ENCODE data around the gene SH3RF1.
"Not testable (repeated sequence)": the region's sequence is repeated elsewhere in the genome, so short reads cannot be mapped to it uniquely, and the experiment has no call there.

The SH3RF1 gene

GRCh38 chr4:169202878-169203277, 67.9 kb downstream of the SH3RF1 start:
- DNase-seq (ENCODE audit: low read depth in 3 of 3, low spot score in 1 of 3) = no peak

- no peak for DNase-seq (ENCODE audit: low read depth in 3 of 3, low spot score in 1 of 3)
These were observed 68.5 kb downstream of the SH3RF1 start for GRCh38 chr4:169202145-169202699.

DNA sequence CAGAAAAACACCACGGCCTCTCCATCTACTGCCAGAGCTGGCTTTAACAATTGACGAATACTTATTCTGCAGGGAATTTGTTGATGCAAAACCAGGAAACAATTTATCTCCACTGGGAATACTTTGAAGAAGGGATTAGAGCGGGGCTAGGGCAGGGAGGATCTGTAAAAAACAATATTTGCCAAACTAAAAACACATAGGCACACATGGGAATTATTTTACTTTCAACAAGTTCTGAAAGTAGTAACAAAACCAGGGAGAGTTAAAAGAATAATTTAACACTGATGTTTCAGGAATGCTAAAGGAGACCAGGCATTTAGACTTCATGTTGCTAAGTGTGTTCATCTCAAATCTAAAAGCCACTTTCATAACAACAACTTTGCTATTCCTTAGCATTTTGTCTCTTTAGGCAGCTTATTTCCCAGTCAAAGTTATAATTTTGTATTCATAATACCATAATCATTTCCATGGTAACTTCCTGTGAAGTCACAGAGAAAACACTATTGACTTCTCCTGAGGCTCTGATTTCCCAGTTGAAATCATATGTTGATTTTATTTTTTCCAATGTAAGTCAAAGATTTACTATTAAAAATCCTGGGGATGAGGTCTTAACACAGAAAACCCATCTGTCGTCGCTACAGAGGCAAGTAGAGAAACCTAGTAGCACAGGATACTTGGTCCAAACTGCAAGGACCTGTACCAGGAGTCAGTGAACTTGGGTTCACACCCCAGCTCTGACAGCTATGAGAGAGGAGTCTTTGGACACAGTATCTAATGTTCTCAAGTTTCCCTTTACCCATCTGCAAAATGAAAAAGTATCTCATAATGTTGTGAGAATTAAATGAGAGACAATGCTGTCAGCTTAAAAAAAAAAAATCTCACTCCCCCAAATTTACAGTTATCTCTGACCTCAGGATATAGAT, 69.3 kb downstream of the SH3RF1 start:
- no peak for DNase-seq (ENCODE audit: low read depth in 3 of 3, low spot score in 1 of 3)

DNA sequence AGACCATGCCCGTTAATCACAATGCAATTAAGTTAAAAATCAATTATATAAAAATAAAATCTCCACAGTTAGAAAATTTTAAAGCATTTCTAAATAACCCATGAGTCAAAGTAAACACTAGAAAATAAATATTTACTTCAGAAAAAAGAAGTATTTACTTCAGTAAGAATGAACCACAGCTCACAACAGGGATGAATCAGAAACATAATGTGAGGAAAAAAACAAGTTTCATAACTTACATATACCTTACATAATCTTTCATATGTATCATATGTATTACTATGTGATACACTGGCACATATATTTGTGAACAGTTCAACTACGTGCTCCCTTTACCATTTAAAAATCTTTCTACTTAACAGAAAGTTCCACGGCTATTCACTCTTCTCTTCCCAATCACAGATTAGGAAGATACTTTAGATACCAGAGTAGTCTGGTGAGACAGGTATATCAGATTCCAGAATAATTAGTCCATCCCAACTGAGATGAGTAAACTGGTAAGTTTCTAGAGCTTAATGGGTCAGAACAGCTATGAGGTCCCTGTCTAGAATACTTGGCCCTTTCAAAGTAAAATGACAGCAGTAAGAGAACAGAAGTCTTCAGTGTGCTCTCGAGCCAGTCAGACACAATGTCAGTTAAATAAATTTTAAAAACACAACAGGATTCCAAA, 70.3 kb downstream of the SH3RF1 start:
- no peak for DNase-seq (ENCODE audit: low read depth in 3 of 3, low spot score in 1 of 3)

- no peak for DNase-seq (ENCODE audit: low read depth in 3 of 3, low spot score in 1 of 3)
These were observed 71.6 kb downstream of the SH3RF1 start for GRCh38 chr4:169199184-169199583.

DNA sequence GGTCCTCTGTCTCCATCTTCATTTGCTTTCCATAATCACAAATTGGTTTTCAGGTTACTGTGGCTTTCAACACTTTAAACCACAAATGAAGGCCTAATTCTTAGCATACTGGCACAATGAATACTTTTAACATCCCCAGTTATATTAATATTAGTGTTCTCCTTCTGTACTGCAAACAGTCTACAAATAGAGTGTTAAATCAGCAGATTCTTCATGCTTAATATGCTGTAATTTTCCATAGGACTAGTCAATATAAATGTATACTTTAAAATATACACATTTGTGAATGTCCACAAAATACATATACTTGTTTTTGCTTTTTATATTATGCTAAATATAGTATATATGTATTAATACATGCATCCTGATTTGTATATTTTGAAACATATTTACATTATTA, 72.6 kb downstream of the SH3RF1 start:
- DNase-seq (ENCODE audit: low read depth in 3 of 3, low spot score in 1 of 3) = no peak

DNA sequence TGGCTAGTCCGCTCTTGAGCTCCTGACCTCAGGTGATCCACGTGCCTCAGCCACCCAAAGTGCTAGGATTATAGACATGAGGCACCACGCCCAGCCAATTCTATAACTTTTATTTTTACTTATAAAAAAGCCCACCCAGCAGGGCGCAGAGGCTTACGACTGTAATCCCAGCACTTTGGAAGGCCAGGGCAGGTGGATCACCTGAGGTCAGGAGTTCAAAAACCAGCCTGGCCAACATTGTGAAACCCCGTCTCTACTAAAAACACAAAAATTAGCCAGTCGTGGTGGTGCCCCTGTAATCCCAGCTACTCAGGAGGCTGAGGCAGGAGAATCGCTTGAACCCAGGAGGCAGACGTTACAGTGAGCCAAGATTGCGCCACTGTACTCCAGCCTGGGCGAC, 73.5 kb downstream of the SH3RF1 start:
- not testable (repeated sequence) for DNase-seq (ENCODE audit: low read depth in 3 of 3, low spot score in 1 of 3)

DNA sequence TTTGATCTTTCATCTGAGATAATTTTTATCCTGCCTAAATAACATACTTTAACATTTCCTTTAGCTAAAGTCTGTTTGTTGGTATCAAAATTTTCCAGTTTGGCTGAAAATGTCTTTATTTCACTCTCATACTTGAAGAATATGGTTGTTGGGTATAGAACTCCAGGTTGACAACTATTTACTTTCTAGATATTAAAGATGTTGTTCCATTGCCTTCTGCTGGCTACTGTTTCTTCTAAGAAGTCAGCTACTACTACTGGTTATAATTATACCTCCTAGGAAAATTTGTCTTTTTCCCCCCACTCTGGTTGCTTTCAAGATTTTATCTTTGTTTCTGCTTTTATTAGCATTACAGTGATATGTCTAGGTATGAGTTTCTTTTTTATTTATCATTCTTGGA, 75.7 kb downstream of the SH3RF1 start:
- DNase-seq (ENCODE audit: low read depth in 3 of 3, low spot score in 1 of 3) = no peak

- DNase-seq (ENCODE audit: low read depth in 3 of 3, low spot score in 1 of 3) = not testable (repeated sequence)
These were observed 80.8 kb downstream of the SH3RF1 start for GRCh38 chr4:169189968-169190367.

DNA sequence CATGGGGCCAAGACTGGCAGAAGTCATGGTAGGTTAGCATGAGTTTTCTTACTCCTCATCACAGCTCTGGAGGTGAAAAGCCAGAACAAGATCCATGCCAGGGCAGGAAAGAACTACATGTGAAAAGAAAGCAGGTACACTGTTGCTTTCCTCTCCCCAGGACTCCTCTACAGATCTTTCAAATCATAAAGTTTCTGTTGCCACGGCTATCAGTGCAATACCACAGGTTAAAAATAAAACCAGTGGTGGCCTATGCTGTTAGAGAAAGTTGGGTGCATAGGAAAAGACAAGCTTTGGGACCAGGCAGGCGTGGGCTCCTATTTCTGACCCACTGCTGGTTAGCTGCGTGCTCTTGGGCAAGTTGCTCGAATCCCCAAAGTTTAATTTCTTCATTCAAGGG, 81.4 kb downstream of the SH3RF1 start:
- no peak for DNase-seq (ENCODE audit: low read depth in 3 of 3, low spot score in 1 of 3)

DNA sequence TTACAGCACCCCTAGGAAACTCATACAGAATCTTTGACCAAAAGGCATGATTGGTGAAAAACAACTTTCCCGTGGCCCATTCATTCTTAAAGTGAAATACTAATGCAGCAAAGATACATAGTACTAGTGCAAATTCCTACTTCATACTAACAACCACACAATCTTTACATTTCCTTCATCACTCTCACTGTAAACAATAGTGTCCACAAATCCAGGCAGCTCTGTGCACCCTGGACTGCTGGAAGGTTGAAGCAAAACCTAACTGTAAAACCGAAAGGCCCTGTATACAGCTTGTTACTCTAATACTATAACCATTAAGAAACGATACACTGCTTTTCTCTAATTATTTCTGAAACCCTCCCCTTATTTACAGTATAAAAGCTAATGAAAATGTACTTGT, 82.6 kb downstream of the SH3RF1 start:
- DNase-seq (ENCODE audit: low read depth in 3 of 3, low spot score in 1 of 3) = no peak

GRCh38 chr4:169185133-169185956, 85.4 kb downstream of the SH3RF1 start:
- DNase-seq (ENCODE audit: low read depth in 3 of 3, low spot score in 1 of 3) = no peak

- no peak for DNase-seq (ENCODE audit: low read depth in 3 of 3, low spot score in 1 of 3)
These were observed 86.1 kb downstream of the SH3RF1 start for GRCh38 chr4:169184686-169185085.

DNA sequence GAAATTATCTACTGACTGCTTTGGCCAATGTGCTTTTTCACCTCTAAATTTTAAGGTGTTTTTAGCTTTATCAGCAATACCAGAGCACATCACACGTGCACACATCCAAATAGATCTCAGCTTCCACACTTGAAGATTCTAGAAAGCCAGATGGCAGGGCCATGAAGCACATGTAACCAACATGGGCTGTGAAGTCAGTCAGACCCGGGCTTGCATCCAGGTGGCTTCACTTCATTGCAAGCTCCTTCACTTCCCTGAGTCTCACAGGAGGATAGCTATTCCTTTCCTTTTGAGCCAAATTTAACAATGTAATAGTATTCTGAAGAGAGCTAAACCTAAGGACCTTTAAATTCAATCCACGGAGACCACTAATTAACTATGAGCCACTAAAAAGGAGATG, 86.5 kb downstream of the SH3RF1 start:
- DNase-seq (ENCODE audit: low read depth in 3 of 3, low spot score in 1 of 3) = no peak

DNA sequence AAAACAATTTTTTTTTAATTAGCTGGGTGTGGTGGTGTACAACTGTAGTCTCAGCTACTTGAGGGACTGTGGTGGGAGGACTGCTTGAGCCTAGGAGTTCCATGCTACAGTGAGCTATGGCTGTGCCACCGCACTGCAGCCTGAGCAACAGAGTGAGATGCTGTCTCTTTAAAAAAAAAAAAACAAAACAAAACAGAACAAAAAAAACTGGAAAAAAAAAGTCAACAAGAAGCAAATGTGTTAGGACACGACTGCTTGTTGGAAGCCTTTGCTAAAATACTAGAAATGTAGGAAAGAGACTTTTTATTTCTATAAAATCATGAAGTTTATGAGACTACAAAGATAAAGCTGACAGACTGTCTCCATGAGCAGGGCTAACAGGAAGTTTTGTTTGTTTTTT, 87.2 kb downstream of the SH3RF1 start:
- no peak for DNase-seq (ENCODE audit: low read depth in 3 of 3, low spot score in 1 of 3)

DNA sequence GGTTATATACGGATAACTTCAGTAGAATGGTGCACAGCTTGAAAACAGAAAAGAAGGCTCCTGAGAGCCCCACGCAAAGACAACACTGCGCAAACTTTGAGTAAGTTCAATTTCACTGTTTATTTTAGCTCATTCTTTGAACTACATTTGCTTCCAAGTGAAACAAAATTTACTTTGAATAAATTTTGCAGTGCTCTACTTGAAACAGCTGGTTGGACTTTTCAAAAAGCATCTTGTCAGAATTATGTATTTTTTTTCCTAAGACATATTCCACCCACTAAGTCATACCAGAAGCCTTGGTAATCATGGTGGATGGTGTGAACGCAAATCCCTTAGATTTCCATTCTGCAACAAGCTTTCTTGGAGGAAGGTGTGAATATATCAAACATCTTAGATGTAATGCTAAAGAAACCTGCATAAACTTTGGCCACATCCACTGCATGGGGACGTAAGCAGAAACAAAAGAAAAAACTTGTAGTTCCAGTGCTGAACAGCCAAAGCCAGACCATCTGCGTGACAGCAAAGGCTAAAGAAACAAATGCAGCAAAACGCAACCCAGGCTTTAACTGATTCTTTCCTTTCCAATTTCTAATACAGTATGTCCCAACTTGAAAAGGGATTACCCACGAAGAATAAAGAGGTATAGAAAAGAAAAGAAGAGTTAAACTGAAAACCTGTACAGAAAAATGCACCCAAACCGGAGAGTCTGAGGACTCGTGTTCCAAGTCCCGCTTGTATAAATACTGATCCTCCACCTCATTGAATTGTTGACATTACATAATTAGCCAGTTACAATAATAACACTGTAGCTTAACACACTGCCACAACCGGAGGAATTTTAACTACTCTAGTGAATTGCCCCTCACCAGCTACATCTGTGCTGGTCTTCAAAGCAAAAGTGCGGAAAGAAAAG, 90.9 kb downstream of the SH3RF1 start:
- DNase-seq (ENCODE audit: low read depth in 3 of 3, low spot score in 1 of 3) = no peak

DNA sequence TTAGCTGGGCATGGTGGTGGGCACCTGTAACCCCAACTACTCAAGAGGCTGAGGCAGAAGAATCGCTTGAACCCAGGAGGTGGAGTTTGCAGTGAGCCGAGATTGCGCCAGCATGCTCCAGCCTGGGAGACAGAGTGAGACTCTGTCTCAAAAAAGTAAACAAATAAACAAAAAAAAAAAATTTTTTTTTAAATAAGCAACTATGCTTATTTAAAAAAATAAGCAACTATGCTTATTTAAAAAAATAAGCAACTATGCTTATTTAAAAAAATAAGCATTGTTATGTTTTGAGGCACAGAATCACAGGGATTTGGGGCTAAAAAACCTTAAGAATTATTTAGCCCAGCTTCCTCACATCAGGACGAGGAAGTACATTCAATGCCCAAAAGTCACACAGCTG, 92.7 kb downstream of the SH3RF1 start:
- not testable (repeated sequence) for DNase-seq (ENCODE audit: low read depth in 3 of 3, low spot score in 1 of 3)

DNA sequence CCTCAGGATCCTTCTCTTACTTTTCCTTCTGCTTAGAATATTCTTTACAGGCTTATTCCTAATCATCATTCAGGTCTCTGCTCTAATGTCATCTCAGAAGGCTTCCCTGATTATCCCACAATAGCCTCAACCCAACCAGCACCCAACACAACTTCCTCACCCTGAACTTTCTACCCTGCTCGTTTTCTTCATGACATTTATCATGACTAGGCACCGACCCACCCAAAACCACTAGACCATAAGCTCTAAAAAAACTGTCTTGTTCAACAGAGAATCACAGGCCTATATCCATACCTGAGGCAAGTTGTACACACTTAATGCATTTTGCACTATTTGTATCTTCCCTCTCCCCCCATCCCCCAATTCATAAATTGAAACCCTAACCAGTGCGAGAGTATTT, 95.3 kb downstream of the SH3RF1 start:
- DNase-seq (ENCODE audit: low read depth in 3 of 3, low spot score in 1 of 3) = no peak

DNA sequence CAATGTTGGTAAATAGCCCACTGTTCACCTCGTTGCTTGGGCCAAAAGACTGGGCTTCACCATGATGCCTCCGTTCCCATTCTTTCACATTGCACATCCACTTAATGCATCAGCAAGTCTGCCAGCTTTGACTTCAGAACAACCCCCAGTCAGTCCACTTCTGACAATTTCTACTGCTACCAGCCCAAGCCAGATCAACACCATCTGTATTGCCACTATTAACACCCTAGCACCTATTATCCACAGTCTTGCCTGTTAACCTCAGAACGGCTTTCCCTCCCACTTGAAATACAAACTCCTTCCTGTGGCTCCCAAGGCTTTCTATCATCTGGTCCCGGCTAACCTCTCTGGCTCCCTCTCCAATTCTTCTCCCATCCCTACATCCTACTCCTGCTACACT, 95.7 kb downstream of the SH3RF1 start:
- no peak for DNase-seq (ENCODE audit: low read depth in 3 of 3, low spot score in 1 of 3)

GRCh38 chr4:169174247-169174646, 96.5 kb downstream of the SH3RF1 start:
- DNase-seq (ENCODE audit: low read depth in 3 of 3, low spot score in 1 of 3) = no peak

Data from stimulated activated CD4-positive, alpha-beta T cell treated with anti-CD3 and anti-CD28 coated beads, TNF-alpha, amount 100 ng/mL, for 1 hour (primary cell).